GM12892 (cell line): Measurements from ENCODE around the gene EML1.

Experiments used
- DNase-seq: peaks from one replicate; pipeline ENCODE4 v3.0.0; 2011; ENCODE audit not compliant: insufficient read length
- FAIRE-seq: peaks from 2 replicates; lab custom pipeline; 2011; peaks lifted over from hg19 to GRCh38; lab: Jason Lieb, UNC
- POLR2A ChIP-seq: IDR thresholded peaks from 2 replicates; pipeline ENCODE4 v1.6.1; 2011; ENCODE audit warnings: low read depth, low read length, control low read depth
- POLR2AphosphoS5 ChIP-seq: IDR thresholded peaks from 2 replicates; pipeline ENCODE4 v1.6.1; 2011; ENCODE audit warnings: low read depth, low read length, control low read depth
- TAF1 ChIP-seq: IDR thresholded peaks from 2 replicates; pipeline ENCODE4 v1.6.1; 2011; ENCODE audit warnings: low read depth, mild to moderate bottlenecking, control low read depth, low read length, borderline replicate concordance

EML1 gene

GRCh38 chr14:99905121-99905520, 111.9 kb downstream of the EML1 start:
- FAIRE-seq (no peak), DNase-seq (no peak)
- no peak for TF ChIP-seq POLR2AphosphoS5
- no peak for TF ChIP-seq POLR2A
- TF ChIP-seq TAF1, result no peak

GRCh38 chr14:99907761-99908652, 114.8 kb downstream of the EML1 start:
- FAIRE-seq (no peak), DNase-seq (no peak)
- TF ChIP-seq POLR2A (no peak), TAF1 (no peak), POLR2AphosphoS5 (no peak)

DNA sequence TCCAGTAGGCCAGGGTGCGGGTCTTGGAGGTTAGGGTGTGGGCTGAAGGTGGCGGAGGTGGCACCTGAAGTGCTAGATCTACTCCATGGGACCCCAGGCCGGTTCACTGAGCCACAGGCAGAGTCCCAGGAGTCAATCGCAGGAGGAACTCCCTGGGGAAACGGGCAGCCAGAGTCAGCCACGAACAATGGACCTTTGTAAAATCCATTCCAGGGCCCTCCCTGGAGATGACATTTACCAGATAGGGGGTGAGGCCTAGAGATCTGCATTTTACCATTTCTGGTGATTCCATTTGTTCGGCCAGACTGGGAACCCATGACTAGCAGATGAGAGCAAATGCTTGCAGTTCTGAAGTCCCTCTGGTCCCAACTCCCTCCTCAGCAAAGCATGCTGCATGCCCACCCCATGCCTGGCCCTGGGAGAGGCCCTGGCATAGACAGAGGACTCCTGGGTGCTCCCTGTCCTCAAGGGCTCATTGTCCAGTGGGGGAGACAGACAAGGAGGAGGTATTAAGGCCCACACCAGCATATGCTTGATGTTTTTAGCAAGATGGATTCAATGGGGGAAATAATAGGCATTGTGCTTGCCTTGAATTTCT, 115.5 kb downstream of the EML1 start:
- FAIRE-seq (no peak), DNase-seq (no peak)
- TF ChIP-seq TAF1, result no peak
- no peak for TF ChIP-seq POLR2AphosphoS5
- TF ChIP-seq POLR2A, result no peak

DNA sequence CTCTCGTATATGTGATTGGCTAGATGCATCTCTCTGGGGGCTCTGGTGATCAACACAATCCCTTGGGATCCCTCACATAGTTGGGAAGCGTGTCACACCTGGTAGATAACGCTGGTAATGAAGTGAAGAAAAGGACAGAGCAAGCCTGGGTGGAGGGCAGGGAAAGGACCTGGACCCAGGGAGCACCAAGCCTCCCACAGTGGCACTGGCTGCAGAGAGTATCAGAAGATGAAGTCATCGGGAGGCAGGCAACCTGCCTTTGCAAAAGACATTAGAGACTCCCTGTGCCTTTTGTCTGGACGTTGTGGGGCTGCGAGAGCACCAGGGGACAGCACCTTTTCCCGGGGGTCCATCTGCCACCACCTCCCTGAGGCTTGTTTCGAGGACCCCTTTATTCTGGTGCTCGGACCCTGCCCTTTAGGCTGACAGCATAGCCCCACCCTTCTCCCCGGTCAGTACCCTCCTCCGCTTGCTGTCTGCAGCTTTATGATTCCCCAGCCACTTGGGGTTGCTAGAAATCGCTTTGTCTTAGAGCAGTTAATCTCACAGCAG, 116.4 kb downstream of the EML1 start:
- DNase-seq, result no peak

DNA sequence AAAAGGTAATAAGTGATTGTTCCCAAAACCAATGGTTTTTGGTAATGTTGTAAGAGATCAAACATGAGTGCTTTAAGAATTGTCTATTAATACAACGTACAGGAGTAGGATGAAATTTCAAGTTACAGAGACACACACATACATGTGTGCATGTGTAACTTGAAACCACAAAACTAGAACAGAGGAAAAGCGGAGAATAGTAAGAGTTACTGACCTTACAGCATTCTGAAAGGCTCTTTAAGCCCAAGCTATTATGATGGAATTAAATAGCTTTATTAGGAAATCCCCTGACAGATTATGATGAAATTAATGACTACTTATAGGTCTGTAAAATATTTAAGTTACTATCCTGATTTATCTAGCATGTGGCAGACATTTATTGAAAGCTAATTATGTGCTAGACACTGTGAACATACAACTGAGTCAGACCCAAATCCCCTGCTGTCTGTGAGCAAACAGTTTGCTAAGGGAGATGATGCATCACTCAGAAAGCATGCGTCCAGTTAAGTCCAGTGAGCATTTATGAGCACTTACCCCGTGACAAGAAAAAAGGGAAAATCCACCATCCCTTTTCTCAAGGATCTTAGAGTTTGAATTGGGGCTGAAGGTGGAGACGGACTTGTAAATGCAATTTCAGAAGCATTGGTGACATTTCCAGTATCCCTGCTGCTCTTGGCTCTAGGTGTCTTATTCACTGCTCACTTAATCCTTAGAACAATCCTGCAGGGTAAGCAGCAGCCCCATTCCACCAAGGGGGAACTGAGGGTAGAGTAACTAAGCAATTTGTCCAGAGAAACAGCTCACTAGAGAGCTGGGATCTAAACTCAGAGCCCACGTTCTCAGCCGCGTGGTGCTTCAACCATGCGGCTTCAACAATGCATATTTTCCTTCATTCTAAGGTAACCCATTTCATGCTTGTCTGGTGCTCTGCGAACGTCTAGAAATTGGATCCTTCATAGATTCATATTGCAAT, 117.4 kb downstream of the EML1 start:
- DNase-seq (no peak), FAIRE-seq (no peak)
- no peak for TF ChIP-seq POLR2A
- no peak for TF ChIP-seq POLR2AphosphoS5
- TF ChIP-seq TAF1, result no peak

More for the DNA sequence above, 116.4 kb downstream of the EML1 start:
- TF ChIP-seq POLR2AphosphoS5 (no peak), TAF1 (no peak)
- FAIRE-seq, result no peak

DNA sequence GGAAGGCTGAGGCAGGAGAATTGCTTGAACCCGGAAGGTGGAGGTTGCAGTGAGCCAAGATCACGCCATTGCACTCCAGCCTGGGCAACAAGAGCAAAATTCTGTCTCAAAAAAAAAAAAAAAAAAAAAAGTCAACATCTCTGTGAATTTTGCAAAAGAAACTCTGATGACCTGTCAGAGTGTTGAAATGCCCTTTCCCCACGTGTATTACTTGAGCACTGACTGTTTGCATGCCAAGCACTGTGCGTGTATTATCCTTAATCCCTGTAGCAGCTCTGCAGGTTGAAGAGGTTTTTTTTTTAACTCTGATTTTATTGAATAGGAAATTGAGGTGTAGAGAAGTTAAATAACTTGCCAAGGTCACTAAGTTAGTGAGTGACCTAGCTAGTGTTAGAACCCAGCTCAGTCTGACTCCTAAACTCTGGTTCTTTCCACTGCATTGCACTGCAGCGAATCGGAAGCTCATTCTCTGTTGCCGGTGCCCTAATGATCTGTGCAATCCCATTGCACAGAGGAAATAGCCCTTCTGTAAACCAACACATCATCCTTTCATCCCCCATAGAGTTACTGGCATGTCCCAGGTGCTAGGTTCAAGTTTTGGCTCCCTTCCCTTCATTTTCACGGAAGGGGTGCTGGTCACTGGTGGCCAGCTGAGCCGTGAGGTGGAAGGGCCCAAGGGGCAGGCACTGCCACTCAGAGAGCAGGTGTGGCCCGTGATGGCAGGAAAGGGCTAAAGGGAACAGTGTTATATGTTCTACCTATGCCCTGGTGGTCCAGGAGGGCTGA, 122.3 kb downstream of the EML1 start:
- DNase-seq, result no peak
- no peak for FAIRE-seq
- TF ChIP-seq POLR2AphosphoS5 (no peak), POLR2A (no peak), TAF1 (no peak)

- no peak for DNase-seq
- TF ChIP-seq POLR2AphosphoS5 (no peak), POLR2A (no peak), TAF1 (no peak)
- no peak for FAIRE-seq
Observed at GRCh38 chr14:99916091-99916383, 122.8 kb downstream of the EML1 start.

GRCh38 chr14:99918781-99919180, 125.6 kb downstream of the EML1 start:
- TF ChIP-seq TAF1, result no peak
- no peak for TF ChIP-seq POLR2AphosphoS5
- no peak for TF ChIP-seq POLR2A
- no peak for FAIRE-seq

DNA sequence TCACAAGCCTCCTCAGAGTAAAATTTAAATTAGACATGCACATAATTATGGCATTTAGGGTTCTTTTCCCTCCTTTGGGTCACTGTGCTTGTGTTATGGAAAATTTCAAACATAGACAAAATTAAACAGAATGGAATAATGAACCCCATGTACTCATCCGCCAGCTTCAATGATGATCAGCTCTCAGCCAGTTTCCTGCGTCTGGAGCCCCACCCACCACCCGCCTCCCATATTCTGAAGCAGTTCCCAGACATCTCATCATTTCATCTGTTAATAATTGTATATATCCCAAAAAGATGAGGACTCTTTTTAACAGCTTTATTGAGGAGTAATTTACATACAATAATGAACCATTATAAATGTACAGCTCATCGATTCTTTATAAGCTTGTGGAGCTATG, 128.2 kb downstream of the EML1 start:
- no peak for TF ChIP-seq POLR2AphosphoS5
- TF ChIP-seq TAF1, result no peak
- no peak for TF ChIP-seq POLR2A
- DNase-seq (no peak), FAIRE-seq (no peak)

More at GRCh38 chr14:99918781-99919180, 125.6 kb downstream of the EML1 start:
- DNase-seq, result no peak

DNA sequence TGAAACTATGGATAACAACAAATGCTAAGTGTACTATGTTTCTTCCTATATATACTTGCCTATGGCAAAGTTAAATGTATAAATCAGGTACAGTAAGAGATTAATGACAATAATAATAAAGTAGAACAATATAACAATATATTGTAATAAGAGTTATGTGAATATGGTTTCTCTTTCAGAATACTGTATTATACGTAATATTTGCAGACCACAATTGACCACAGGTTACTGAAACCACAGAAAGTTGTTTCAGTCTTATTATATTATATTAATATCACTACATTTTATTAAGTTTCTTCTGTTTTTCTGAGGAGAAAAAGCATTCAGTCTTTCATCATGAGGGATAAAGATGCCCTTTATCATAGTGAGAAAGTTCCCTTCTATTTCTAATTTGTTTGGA, 131.2 kb downstream of the EML1 start:
- no peak for DNase-seq
- TF ChIP-seq POLR2A (no peak), TAF1 (no peak), POLR2AphosphoS5 (no peak)
- no peak for FAIRE-seq
